ENCODE data around the gene CLEC2A. TPM values are rescaled to one million over a fixed set of nuclear protein-coding genes. Genes with fewer than 3 reads are reported as not detected.

The CLEC2A gene
- total and polyA plus RNA-seq, 2 donors from 2014 or later, result not detected

DNA sequence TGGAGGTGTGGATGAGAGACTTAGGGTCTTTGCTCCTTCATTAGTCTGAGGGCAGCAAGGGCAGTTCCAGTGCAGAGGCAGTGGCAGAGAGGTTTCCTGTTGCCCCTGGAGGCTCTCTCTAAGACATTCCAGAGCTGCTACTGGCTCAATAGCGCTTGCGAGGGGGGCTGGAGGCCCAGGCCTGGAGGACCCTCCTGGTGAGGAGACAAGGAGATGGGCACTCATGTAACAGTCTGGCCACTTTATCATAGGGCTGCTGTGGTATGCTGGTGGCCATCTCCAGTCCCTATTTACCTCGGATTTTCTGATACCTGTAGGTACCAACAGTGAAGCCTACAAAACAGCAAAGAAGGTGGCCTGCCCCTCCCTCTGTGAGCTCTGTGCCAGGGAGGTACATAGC lies 12.7 kb downstream of the CLEC2A start:
- Histone ChIP-seq H3K9me3 (ENCODE audit: control insufficient read depth in 2 of 3, insufficient read depth in 1 of 3, low read length in 3 of 3) (no peaks in the 10 kb centered on the region), H3K4me1 (ENCODE audit: control insufficient read depth in 2 of 3, insufficient read depth in 2 of 3, low read depth in 1 of 3, low read length in 3 of 3) (no peaks in the 10 kb centered on the region), H3K4me3 (ENCODE audit: low read length in 3 of 3) (no peak overlapping the region), H3K9ac (ENCODE audit: low read length in 3 of 3) (no peak overlapping the region), H3K27ac (ENCODE audit: low read depth in 2 of 2, low read length in 2 of 2) (no peak overlapping the region), H3K36me3 (ENCODE audit: control insufficient read depth in 2 of 3, insufficient read depth in 3 of 3, low read length in 3 of 3) (no peaks in the 10 kb centered on the region), H3K27me3 (ENCODE audit: control insufficient read depth, insufficient read depth, low read length) (no peaks in the 10 kb centered on the region)
- FAIRE-seq (no peak), DNase-seq (no peak)
- TF ChIP-seq, protein P1, sequence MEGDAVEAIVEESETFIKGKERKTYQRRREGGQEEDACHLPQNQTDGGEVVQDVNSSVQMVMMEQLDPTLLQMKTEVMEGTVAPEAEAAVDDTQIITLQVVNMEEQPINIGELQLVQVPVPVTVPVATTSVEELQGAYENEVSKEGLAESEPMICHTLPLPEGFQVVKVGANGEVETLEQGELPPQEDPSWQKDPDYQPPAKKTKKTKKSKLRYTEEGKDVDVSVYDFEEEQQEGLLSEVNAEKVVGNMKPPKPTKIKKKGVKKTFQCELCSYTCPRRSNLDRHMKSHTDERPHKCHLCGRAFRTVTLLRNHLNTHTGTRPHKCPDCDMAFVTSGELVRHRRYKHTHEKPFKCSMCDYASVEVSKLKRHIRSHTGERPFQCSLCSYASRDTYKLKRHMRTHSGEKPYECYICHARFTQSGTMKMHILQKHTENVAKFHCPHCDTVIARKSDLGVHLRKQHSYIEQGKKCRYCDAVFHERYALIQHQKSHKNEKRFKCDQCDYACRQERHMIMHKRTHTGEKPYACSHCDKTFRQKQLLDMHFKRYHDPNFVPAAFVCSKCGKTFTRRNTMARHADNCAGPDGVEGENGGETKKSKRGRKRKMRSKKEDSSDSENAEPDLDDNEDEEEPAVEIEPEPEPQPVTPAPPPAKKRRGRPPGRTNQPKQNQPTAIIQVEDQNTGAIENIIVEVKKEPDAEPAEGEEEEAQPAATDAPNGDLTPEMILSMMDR (IDR thresholded peaks at IDR 0.05; ENCODE audit: borderline replicate concordance, extremely low read depth, insufficient read depth), result no peak
- intact Hi-C loops (cut with DNase I), result no loop called here

DNA sequence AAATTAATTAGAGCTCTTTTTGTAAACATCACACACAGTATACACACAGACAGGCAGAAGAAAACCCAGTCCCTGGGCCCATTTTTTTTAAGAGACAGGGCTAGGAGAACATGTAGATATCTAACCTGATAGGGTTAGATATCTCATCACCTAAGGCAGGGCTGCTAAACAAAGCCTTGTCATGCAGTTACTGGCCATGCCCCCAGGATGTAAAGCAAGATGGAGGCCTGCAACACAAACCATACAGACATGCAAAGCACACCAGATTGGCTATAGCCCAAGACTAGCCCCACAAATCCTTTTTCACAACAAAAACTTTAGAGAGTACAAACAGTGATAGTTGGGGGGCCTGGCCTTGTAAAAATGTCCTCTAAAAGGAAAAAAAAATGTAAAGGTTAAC lies 20.5 kb downstream of the CLEC2A start:
- intact Hi-C loops (cut with DNase I), result no loop called here
- FAIRE-seq (no peak), DNase-seq (no peak)
- TF ChIP-seq, protein P1 (IDR thresholded peaks at IDR 0.05; ENCODE audit: borderline replicate concordance, extremely low read depth, insufficient read depth), result no peak
- Histone ChIP-seq H3K27ac (ENCODE audit: low read depth in 2 of 2, low read length in 2 of 2) (no peak overlapping the region), H3K4me3 (ENCODE audit: low read length in 3 of 3) (no peak overlapping the region), H3K36me3 (ENCODE audit: control insufficient read depth in 2 of 3, insufficient read depth in 3 of 3, low read length in 3 of 3) (no peaks in the 10 kb centered on the region), H3K9me3 (ENCODE audit: control insufficient read depth in 2 of 3, insufficient read depth in 1 of 3, low read length in 3 of 3) (peaks cover 0 to 14% (median 0%) of the 10 kb centered on the region in 3 donors), H3K9ac (ENCODE audit: low read length in 3 of 3) (no peak overlapping the region), H3K4me1 (ENCODE audit: control insufficient read depth in 2 of 3, insufficient read depth in 2 of 3, low read depth in 1 of 3, low read length in 3 of 3) (no peaks in the 10 kb centered on the region), H3K27me3 (ENCODE audit: control insufficient read depth, insufficient read depth, low read length) (no peaks in the 10 kb centered on the region)

GRCh38 chr12:9910716-9911421 lies 21.3 kb downstream of the CLEC2A start:
- peaks cover 0 to 14% (median 0%) of the 10 kb centered on the region in 3 donors for H3K9me3 ChIP-seq (ENCODE audit: control insufficient read depth in 2 of 3, insufficient read depth in 1 of 3, low read length in 3 of 3)
- TF ChIP-seq, protein P1 (IDR thresholded peaks at IDR 0.05; ENCODE audit: borderline replicate concordance, extremely low read depth, insufficient read depth), result no peak
- H3K27me3 ChIP-seq (ENCODE audit: control insufficient read depth, insufficient read depth, low read length), result no peaks in the 10 kb centered on the region
- H3K36me3 ChIP-seq (ENCODE audit: control insufficient read depth in 2 of 3, insufficient read depth in 3 of 3, low read length in 3 of 3), result no peaks in the 10 kb centered on the region
- no peak overlapping the region for H3K27ac ChIP-seq (ENCODE audit: low read depth in 2 of 2, low read length in 2 of 2)
- H3K4me1 ChIP-seq (ENCODE audit: control insufficient read depth in 2 of 3, insufficient read depth in 2 of 3, low read depth in 1 of 3, low read length in 3 of 3), result no peaks in the 10 kb centered on the region
- no peak overlapping the region for H3K4me3 ChIP-seq (ENCODE audit: low read length in 3 of 3)
- DNase-seq (no peak), FAIRE-seq (no peak)
- H3K9ac ChIP-seq (ENCODE audit: low read length in 3 of 3), result no peak overlapping the region
- intact Hi-C loops (cut with DNase I), result no loop called here

Measured in kidney (tissue), 14 donors.